SK-N-MC (cell line): ENCODE data around the gene GRK6.

ENCODE experiments used
- EZH2 ChIP-seq: fragments of 200-600 bp; sonication (generic); IDR thresholded peaks from one replicate; pipeline ENCODE4 v1.6.1; 2017; ENCODE audit warnings: antibody characterized with exemption
- POLR2AphosphoS5 ChIP-seq: IDR thresholded peaks from 2 replicates; pipeline ENCODE4 v1.6.1; 2012; ENCODE audit warnings: mild to moderate bottlenecking, low read depth, low read length, borderline replicate concordance

GRCh38 chr5:177468685-177469628 lies 42.5 kb downstream of the GRK6 start:
- TF ChIP-seq POLR2AphosphoS5 (no peak; the same call in 1 of the 2 replicates), EZH2 (no peak)
